Psoas muscle (tissue), 8 donors: ENCODE measurements around the gene FTH1. TPM values are rescaled to one million over a fixed set of nuclear protein-coding genes. Genes with fewer than 3 reads are reported as not detected.

ENCODE experiments used
- ATAC-seq, 4 donors: fragments of 200-7000 bp; cut with Tn5 transposase; one replicate each; pipeline ENCODE4 v1.9.1; 2020; ENCODE audit warnings: moderate library complexity in 3 of 4, mild to moderate bottlenecking in 2 of 4
- DNase-seq, 2 donors: peaks; one replicate each; pipeline ENCODE4 v3.0.0-alpha.2; 2020
- H3K27ac ChIP-seq: fragments of 200-600 bp; one replicate; pipeline ENCODE4 v1.8.0; 2022
- H3K27me3 ChIP-seq, 3 donors: fragments of 200-600 bp in 1 of 3; one replicate each; pipeline versions ENCODE4 v1.6.1 to v1.8.0; 2013 to 2022; ENCODE audit warnings: low read length in 2 of 3, mild to moderate bottlenecking in 2 of 3, moderate library complexity in 1 of 3; ENCODE audit not compliant: insufficient read depth in 3 of 3
- H3K36me3 ChIP-seq, 2 donors: fragments of 200-600 bp in 1 of 2; one replicate each; pipeline versions ENCODE4 v1.6.1 to v1.8.0; 2013 to 2022; ENCODE audit warnings: low read depth in 1 of 2, mild to moderate bottlenecking in 1 of 2, moderate library complexity in 1 of 2; ENCODE audit not compliant: insufficient read depth in 1 of 2
- H3K4me1 ChIP-seq: fragments of 200-600 bp; one replicate; pipeline ENCODE4 v1.8.0; 2022
- H3K4me3 ChIP-seq: fragments of 200-600 bp; one replicate; pipeline ENCODE4 v1.8.0; 2022; ENCODE audit warnings: mild to moderate bottlenecking
- H3K9me3 ChIP-seq: fragments of 200-600 bp; one replicate; pipeline ENCODE4 v1.8.0; 2022
- WGBS, 3 donors: extraction: QIAGEN DNeasy Blood & Tissue Kit; methylation state at CpG; one replicate each; pipeline versions ENCODE4 v1.1.6 to v1.1.7; 2013; 5-methylcytosine and 5-hydroxymethylcytosine counted together
- intact Hi-C, 2 donors: fragments of 100-400 bp; cut with DNase I; formaldehyde crosslinking; loops; one replicate each; pipeline versions ENCODE4 v1.11.0 to v1.14.2; 2022
- long read RNA-seq, 2 donors: library from polyadenylated mRNA; unstranded; transcript quantifications; one replicate each; pipeline ENCODE4 v2.0.0, GENCODE V29; 2021
- polyA plus RNA-seq, 3 donors: library from polyadenylated mRNA; stranded (reverse); fragments of 200-250 nt; gene quantifications; one replicate each; pipeline ENCODE4 v1.2.3, GENCODE V29; 2013
- total RNA-seq, 4 donors: library from RNA; stranded (reverse); fragmentation: NEBNext Ultra II Directional in 2 of 4; extraction: Animal tissue kit (Norgen Biotek cat#: 25700) in 2 of 4; gene quantifications; one replicate each; pipeline versions ENCODE4 v1.2.1 to v1.2.4, GENCODE V29; 2021 to 2023
- TF ChIP-seq, protein P1 (sequence below): fragments of 200-600 bp; IDR thresholded peaks from one replicate; pipeline ENCODE4 v1.8.0; 2022; ENCODE audit warnings: antibody characterized with exemption
- donor health status: healthy with polysubstance abuse.
- donor health status: DM: no; HTN: no; CAD: no; lungs with moderate emphysema.
- donor health status: Bipolar disorder and iron deficiency.
- donor health status: healthy.
- donor health status: DM: yes; HTN: yes; CAD: no.
- donor health status: DM: no; HTN: no; CAD: no.
- donor health status: DM: no; HTN: no; CAD: no.
- donor health status: DM: yes; HTN: yes; CAD: no.

FTH1 gene
- total RNA-seq (1,000 to 10,000 TPM; 2,269 to 5,499 (median 3,297) TPM), polyA plus RNA-seq (over 10,000 TPM in 1 of 3 donors, 1,000 to 10,000 TPM in 2; 2,316 to 16,176 (median 3,132) TPM)
- long read RNA-seq, donor 1, transcript FTH1-201 (4 exons, 1,229 nt) = major isoform, 2,876 of 3,052 reads
- long read RNA-seq, donor 1, partial matches to known transcripts = 48 of 3,052 reads
- long read RNA-seq, donor 1, other reads (novel, unspliced or antisense) = 121 of 3,052 reads
- long read RNA-seq, donor 2, transcript FTH1-201 (4 exons, 1,229 nt) = major isoform, 1,924 of 1,966 reads
- long read RNA-seq, donor 2, partial matches to known transcripts = 24 of 1,966 reads
- long read RNA-seq, donor 2, other reads (novel, unspliced or antisense) = 10 of 1,966 reads

DNA sequence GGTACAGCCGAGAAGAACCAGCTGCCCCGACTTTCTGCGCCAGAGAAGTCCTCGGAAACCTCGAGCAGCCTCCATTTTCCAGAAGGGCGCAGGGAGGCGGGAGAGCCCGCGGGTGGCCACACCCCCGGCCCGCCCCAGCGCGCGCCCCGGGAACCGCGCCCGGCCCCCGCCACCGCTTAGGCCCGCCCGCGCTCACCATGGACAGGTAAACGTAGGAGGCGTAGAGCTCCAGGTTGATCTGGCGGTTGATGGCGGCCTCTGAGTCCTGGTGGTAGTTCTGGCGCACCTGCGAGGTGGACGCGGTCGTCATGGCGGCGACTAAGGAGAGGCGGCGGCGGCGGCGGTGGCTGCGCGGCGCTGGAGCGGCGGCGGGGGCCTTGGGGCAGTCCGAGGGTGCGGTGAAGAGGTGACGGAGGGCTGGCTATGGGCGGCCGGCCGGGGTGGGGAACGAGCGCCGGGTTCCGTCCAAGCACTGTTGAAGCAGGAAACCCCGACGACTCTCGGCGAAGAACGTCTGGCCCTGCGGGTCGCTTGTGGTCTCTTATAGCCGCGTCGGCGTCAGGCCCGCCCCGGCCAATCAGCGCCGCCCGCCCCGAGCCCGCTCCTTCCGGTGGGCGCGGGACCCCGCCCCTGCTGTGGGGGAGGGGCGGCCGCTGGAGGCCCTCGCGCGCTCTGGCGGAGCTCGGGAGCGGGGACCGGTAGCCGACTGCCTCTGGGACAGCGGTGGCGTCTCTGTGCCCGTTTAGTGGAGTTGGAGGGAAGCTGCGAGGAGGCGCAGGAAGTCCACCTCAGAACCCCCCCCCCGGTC is at the start of gene FTH1:
Gene FTH1, minus strand, starts transcription at position 519 of the 808 bp plus-strand sequence. Its CDS starts 209 bp downstream, at position 310.
- intact Hi-C loops = loop anchor here in 1 of 2 donors (10.0 kb wide), 1 partner anchor 627 kb away; the partner anchor contains the start of gene TUT1
- ATAC-seq (peak; percentile 80 to 87 (median 83)), DNase-seq (peak; percentile 93 to 96)
- no peaks in the 10 kb centered on the region for H3K9me3 ChIP-seq
- TF ChIP-seq, protein P1, sequence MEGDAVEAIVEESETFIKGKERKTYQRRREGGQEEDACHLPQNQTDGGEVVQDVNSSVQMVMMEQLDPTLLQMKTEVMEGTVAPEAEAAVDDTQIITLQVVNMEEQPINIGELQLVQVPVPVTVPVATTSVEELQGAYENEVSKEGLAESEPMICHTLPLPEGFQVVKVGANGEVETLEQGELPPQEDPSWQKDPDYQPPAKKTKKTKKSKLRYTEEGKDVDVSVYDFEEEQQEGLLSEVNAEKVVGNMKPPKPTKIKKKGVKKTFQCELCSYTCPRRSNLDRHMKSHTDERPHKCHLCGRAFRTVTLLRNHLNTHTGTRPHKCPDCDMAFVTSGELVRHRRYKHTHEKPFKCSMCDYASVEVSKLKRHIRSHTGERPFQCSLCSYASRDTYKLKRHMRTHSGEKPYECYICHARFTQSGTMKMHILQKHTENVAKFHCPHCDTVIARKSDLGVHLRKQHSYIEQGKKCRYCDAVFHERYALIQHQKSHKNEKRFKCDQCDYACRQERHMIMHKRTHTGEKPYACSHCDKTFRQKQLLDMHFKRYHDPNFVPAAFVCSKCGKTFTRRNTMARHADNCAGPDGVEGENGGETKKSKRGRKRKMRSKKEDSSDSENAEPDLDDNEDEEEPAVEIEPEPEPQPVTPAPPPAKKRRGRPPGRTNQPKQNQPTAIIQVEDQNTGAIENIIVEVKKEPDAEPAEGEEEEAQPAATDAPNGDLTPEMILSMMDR = no peak
- H3K4me3 ChIP-seq = peak within 1 kb of the TSS; percentile 86
- no peaks in the 10 kb centered on the region for H3K27me3 ChIP-seq
- peaks cover 58% of the 10 kb centered on the region for H3K4me1 ChIP-seq
- H3K27ac ChIP-seq = peak within 1 kb of the TSS; percentile 97
- H3K36me3 ChIP-seq = peaks cover 3 to 30% of the 10 kb centered on the region in 2 donors
- 2 to 3% (median 2%) methylated on average over 67 to 93 of the region's 93 CpGs for WGBS, 3 donors

DNA sequence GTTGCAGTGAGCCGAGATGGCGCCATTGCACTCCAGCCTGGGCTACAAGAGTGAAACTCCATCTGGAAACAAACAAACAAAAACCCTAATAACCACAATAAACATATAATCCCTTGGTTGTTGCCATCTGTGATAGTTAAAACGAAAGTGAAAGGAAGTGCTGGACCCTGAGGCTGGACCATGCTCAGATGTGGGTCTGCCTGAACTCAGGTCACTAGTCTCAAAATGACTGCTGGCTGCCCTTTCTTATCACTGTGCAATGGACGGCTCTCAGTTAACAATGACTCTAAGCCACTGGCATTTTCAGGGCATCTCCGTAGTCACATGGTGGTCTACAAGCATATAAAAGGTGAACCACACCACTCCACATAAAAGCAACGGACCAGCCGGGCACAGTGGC is 48.2 kb upstream of the FTH1 start:
- H3K4me3 ChIP-seq = no peak overlapping the region

DNA sequence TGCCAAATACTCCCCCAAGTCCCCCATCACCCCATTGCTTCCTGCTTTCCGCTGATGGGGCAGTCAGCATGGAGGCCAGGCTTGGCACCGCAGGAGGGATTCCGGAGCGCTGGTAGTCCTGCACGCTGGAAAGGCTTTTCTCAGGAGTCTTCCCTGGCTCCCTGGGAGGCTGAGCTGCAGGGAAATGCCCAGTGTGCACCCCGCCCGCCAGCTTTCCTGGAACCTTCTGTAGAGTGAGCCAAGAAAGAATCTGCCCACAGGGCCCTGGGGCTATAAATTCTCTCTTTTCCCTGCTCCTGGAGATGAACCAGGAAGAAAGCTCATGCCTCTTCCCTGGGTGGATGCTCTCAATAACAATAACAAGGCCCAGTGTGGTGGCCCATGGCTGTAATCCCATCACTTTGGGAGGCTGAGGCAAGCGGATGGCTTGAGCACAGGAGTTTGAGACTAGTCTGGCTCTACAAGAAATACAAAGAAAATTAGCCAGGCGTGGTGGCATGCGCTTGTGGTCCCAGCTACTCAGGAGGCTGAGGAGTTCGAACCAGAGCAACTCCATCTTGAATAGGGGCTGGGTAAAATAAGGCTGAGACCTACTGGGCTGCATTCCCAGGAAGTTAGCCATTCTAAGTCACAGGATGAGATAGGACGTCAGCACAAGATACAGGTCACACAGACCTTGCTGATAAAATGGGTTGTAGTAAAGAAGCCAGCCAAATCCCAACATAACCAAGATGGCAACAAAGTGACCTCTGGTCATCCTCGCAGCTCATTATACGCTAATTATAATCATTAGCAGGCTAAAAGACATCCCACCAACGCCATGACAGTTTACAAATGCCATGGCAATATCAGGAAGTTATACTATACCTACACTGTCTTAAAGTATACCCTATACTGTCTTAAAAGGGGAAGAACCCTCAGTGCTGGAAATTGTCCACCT is 46.4 kb upstream of the FTH1 start:
- WGBS, 3 donors = 67 to 69% (median 69%) methylated on average over 15 of the region's 15 CpGs
- ATAC-seq (no peak), DNase-seq (no peak)
- H3K4me3 ChIP-seq = no peak overlapping the region
- intact Hi-C loops = no loop called here
- TF ChIP-seq, protein P1 = no peak
- no peaks in the 10 kb centered on the region for H3K27me3 ChIP-seq
- H3K4me1 ChIP-seq = no peaks in the 10 kb centered on the region
- no peak overlapping the region for H3K27ac ChIP-seq
- no peaks in the 10 kb centered on the region for H3K9me3 ChIP-seq
- H3K36me3 ChIP-seq = no peaks in the 10 kb centered on the region

More for the DNA sequence above, 48.2 kb upstream of the FTH1 start:
- Histone ChIP-seq H3K9me3 (no peaks in the 10 kb centered on the region), H3K27ac (no peak overlapping the region), H3K4me1 (no peaks in the 10 kb centered on the region), H3K27me3 (no peaks in the 10 kb centered on the region), H3K36me3 (no peaks in the 10 kb centered on the region)
- ATAC-seq (no peak), DNase-seq (no peak)
- 84 to 87% (median 86%) methylated on average over 7 of the region's 7 CpGs for WGBS, 3 donors
- TF ChIP-seq, protein P1 = no peak
- intact Hi-C loops = no loop called here

DNA sequence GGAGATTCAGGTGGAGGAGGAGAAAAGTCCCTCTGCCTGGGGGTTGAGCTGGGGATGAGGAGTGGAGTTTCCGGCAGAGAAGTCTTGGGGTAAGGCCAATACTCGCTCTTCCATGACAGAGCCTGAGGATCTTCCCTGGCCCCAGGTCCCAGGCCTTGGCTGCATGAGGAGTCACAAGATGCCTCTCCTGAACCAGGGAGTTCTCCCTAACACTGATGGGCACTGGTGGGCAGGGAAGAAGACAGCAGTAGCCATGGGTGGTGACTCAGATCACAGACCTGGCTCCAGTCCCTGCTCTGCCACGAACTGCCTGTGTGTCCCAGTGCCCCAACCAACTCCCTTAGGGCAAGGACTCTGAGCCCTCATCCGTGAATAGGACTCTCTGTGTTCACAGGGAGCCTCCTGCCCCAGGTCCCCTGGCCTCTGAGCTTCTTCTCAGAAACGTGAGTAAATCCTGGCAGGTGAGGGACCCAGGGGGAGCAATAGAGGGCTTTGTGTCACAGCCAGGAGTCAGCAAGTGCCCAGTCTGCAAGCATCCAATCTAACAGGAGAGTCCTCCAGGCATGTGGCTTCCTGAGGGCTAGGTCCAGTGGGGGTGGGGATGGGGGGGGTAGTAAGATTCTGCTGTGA is 45.5 kb upstream of the FTH1 start:
- no peak overlapping the region for H3K4me3 ChIP-seq
- TF ChIP-seq, protein P1 = no peak
- ATAC-seq (no peak), DNase-seq (no peak)
- no peaks in the 10 kb centered on the region for H3K9me3 ChIP-seq
- 46 to 54% (median 51%) methylated on average over 5 of the region's 5 CpGs for WGBS, 3 donors
- no peaks in the 10 kb centered on the region for H3K36me3 ChIP-seq
- no peaks in the 10 kb centered on the region for H3K27me3 ChIP-seq
- no peak overlapping the region for H3K27ac ChIP-seq
- intact Hi-C loops = no loop called here
- no peaks in the 10 kb centered on the region for H3K4me1 ChIP-seq
